Measurements from ENCODE around the gene CSTF3.
"Not testable (repeated sequence)": the region's sequence is repeated elsewhere in the genome, so short reads cannot be mapped to it uniquely, and the experiment has no call there.

CSTF3 gene

DNA sequence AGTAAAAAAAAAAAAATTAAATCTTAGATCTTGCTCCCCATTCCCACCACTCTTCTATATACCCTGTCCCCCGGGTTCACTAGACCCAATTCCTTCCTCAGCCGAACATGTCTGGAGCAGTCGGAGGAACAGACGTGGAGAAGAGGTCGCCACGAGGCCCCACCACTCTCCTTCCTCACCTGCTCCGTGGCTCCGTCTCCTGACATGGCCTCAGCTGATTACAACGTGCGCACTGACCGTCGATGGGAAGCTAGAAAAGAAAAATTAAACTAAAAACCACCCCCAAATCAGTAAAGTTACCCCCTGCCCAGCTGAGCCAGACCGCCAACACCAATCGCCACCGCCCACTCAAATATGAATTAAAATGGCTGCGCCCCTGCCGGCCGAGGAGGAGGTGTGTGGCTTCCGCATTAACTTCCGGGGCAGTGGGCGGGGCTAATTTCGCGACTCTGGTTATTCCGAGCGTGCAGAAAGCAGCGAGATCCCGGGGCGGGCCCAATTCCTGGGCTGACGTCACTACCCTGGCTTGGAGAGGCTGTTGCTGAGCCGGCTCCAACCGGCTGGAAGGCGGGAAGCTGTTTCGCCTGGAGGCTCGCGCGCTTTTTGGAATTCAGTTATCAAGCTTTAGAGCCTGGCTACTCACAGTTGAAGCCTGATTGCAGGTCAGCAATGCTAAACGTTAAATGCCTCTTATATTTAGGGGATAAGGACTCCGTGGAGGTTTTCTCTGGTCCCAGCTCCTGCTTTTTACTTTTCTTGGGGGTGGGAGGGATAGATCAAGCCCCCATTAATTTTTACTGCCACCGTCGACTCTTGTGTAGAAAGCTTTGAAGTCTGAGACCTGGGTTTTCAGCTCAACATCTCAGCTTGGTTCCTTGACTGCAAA lies at the start of gene CSTF3:
TSS of gene CSTF3 (minus strand) at position 361 of the 886 bp plus-strand sequence. CDS start at position 206, 155 bp downstream.
- DNase-seq (ENCODE audit: low read depth), result peak; percentile 97

DNA sequence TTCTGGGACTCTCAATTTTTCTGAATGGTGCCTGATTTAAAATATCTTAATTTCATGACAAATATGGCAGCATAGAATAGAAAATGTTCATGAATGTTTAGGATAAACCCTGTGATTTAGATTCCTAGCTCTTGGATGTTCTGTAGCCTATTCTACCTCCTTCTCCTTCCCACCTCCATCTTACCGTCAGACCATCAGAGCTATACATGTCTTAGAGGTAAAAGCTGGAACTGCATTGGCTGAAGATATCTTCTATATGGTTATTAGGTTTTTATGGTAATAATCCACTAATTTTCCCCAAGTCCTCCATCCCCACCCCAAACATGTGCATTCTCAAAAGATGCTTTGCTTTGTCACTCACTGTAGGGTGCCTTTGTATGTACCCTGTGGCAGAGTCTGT lies 46.9 kb upstream of the CSTF3 start:
- no peak for DNase-seq (ENCODE audit: low read depth)

DNA sequence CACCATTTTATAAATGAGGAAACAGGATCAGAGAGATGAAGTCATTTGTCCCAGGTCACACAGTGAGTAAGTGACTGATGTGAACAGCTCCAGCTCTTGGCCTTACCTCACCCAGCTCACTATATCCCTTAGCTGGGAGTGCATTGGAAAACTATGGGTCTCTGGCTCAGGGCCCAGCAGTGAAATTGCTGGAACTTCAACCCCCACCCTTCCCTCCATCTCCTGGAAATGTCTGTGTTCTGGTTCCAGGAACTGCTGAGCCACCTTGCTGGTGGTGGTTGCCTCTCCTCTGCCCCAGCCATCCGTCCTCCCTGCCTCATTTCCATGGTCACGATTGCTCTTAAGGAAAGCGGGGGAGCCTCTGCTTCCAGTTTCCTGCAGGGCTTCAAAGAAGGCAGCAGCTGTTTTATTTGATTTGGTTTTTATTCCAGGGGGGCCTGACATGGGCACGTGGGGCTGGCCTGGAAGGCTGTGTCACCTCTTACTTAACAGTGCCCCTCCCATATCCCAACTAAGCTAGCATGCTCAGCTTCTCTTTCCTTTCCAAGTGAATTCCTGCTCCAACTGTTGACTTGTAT lies 46.2 kb upstream of the CSTF3 start:
- no peak for DNase-seq (ENCODE audit: low read depth)

DNA sequence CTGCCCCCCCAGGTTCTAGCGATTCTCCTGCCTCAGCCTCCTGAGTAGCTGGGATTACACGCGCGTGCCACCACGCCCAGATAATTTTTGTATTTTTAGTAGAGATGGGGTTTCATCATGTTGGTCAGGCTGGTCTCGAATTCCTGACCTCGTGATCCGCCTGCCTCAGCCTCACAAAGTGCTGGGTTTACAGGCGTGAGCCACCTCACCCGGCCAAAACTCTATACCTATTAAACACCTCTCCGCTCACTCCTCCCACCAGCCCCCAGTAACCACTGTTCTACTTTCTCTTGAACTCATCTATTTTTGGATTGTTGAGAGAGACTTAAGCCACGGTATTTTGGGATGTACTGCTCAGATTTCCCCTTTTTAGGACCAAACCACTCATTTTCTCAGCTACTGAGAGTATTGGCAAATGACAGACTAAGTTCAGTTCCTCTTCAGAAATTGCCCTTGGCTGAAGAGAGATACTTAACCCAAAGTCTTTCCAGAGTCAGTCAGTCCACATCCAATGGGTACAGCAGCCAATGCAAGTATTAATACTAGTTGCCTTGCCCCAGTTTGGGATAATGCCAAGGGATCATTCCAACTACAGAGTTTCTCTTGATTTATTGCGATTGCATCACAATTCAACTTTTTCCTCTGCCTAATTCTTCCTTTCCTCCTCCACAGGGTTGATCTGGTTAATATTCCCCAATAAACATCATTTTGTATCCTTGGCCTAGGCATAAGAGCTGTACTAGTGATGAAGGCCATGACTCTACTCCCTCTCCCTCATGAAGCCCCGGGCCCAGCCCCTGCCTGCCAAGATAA lies 36.8 kb upstream of the CSTF3 start:
- DNase-seq (ENCODE audit: low read depth), result peak; percentile 39

DNA sequence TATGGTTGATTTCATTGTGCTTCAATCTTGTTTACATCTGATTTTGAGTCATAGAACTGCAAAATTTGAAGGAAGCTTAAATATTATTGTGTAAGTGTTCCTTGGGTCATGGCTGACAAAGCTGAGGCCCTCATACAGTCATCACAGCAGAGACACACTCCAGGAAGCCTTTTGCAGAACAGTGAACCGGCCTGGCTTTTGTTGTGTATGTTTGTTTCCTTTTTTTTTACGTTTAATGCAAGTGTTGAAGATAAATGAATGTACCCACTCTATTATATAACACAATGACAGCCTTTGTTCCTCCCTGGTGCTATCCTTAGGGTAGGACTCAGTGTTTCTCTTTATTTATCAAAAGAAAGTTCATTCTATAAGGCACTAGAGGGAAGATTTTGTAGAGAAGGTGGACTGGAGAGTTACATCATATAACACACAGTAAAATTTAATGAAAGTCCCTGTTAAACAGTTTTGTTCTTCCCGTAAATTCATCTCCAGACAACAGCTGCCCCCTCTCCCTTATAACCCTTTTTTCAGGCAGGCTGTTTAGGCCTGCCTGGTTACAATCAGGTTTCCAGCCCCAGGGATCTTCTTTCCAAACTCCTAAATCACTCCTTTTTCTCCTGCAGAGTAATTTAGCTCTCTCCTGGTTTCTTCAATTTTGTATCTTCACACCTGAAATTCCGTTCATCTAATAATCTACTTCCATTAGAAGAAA lies 34.3 kb upstream of the CSTF3 start:
- no peak for DNase-seq (ENCODE audit: low read depth)

DNA sequence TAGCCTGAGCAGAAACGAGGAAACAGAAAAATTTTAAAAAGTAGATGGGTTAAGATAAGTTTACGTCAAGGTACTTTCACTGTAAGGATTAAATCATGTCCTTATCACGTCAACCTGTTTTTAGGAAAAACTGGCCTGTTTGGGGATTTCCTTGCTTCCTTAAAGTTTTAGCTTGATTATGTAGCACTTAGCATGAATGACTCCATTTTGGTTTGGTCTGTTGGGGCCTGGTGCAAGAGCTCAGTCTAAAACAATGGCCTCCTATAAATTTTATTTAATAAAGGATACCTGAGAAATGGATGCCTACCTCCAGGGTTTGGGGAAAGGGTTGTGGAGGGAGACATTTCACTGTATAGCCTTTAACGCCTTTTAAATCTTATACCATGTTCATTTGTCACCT lies 33.2 kb upstream of the CSTF3 start:
- DNase-seq (ENCODE audit: low read depth), result no peak

DNA sequence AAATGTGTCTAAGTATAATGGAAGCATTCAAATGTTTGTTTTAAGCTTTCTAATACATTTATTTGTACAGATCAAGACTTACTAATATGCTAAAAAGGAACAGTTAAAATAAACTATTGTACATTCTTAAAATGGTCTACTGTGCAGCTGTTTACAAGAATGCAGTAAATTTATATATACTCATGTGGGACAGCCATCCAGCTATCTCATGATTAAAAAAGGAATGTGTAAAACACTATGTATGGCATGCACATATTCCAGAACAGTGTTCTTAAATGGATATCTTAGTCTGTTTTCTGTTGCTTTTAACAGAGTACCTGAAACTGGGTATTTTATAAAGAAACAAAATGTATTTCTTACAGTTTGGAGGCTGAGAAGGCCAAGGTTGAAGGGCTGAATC lies 30.2 kb upstream of the CSTF3 start:
- no peak for DNase-seq (ENCODE audit: low read depth)

DNA sequence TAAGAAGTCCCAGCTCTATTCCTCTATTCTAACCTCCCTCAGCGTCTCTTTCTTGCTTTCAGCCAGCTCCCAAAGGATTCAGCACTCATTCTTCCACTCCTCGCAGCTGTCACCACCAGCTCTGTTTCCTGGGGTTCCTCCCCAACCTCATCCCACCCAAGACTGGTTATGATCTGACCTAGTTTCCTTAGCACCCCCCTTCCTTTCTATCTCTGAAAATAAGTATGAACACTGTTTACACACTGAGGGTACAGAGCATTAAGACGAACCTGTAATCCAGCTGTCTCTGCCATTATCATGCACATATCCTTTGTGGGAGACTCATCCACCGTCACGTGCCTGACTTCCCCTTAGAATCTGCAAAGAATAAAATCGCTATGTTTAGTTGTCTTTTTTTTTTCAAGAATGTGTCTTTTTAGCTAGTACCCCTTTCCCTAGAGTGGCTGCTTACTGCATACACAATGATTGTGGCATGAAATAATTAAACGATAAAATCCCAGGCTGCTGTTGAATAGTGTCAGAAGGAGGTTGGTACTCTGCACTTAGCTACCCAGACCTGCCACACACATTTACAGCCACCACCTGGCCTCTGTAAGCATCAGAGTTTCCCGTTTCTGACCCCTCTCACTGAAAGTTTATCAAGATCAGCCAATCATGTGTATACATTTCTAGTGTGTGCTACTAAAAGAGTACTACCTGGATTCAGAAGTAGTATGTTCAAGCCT lies 26.9 kb upstream of the CSTF3 start:
- no peak for DNase-seq (ENCODE audit: low read depth)

DNA sequence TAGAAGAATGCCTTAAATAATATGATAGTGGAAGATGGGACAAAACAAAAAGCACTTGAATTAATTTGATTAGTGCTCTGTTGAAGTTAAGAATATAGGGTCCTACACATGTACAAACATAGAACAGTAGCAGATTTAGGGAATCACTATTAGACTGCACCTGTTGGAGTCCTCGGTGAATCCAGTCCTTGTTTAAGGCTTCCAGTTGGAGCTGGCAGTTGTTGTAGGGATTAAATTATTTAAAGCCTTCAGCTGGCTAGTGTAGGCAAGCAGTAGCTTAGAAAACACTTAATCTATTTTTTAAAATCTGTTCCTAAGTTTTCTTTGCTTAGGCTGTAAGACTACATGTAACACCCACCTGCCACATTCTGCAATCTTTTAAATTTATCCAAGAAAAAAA lies 24.5 kb upstream of the CSTF3 start:
- no peak for DNase-seq (ENCODE audit: low read depth)

DNA sequence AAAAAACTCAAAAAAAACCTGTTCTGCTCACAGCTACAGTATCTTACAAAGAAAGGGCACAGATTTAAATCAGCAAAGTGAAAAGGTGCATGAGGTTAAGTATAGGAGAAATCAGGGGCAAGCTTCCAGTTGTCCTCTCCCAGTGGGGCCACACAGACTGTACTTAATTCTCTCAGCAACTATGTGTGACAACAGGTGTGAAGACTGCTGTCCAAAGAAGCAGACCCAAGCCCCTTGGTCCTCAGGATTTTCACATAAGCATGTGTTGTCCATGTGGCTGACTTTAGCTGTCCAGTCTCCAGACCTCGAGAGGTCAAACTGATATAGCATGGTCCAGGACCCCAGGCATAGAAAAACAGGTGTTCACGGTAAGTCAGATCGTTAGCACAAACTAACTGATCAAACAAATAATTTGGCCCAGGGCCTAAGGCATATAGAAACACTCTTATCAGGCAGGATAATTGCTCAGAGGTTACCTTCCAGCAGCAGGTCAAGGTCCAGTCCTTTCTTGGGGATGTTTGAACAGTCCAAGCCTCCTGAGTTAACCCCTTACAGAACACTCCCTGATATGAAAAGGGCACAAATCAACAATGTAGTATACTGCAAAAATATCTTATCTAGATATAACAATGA lies 21.1 kb upstream of the CSTF3 start:
- no peak for DNase-seq (ENCODE audit: low read depth)

DNA sequence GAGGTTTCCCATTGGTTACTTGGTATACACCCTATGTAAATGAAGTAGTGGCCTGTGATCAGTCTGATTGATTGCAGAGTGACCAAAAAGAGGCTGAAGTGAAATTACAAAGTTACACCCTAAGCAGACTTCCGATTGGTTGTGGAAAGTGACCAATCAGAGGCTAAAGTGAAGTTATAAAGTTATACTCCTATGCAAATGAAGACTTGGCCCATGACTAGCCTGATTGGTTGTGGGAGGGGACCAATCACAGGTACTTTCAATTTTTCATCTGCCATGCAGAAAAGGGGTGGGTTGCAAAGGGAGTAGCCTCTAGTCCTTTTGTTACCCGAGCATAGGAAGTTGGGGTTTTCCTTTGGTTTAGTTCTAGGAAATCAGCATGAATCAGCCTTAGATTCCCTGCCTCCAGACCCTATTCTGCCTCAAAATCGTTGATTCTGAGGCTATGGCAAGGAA lies 18.1 kb upstream of the CSTF3 start:
- DNase-seq (ENCODE audit: low read depth), result no peak

DNA sequence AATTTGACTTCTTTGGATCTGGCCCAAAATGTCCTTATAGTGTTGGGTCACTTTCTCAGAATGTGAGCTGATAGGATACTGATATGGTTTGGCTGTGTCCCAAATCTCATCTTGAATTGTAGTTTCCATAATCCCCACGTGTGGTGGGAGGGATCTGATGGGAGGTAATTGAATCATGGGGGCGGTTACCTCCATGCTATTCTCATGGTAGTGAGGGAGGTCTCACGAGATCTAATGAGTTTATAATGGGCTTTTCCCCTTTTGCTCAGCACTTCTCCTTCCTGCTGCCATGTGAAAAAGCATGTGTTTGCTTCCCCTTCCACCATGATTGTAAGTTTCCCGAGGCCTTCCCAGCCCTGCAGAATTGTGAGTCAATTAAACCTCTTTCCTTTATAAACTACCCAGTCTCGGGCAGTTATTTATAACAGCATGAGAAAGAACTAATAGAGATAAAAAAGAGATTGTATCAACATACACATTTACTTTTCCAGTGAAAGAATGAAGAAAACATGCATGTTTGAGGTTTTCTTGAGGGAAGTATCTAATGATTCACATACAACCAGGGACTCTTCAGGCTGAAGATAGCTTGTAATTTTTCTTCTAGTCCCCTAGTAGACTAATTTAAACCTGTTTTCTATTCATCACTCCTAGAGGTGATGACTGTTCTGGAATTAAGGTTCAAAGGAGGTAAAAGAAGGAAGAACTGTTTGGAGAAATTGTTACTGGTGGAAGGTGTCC lies 17.3 kb upstream of the CSTF3 start:
- DNase-seq (ENCODE audit: low read depth), result no peak

DNA sequence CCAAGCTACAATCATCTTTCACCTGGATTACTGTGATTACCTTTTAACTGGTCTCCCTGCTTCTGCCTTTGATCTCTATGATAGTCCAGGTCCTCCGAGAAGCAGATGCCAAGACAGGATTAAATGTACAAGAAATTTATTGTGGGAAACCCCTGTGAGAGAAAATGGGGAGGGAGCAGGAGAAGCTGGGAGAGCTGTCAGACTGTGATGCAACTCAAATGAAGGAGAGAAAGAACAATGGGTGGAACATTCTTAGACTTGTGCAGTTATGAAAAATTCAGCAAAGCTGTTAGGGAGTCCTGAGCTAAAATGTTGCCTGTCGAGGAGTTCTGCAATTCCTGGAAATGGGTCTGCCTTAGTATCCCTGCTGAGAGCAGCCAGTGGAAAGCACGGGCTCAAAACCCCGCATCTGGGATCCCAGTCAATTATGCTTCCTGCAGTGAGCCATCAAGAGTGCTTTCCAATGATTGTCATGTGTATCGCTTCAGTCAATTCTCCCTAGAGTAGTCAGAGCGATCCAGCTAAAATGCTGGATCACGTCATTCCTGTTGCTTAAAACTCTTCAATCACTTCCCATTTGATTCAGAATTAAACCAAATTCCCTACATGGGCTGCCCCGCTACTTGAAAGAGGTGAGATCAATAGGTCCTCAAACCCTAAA lies 16.5 kb upstream of the CSTF3 start:
- no peak for DNase-seq (ENCODE audit: low read depth)

DNA sequence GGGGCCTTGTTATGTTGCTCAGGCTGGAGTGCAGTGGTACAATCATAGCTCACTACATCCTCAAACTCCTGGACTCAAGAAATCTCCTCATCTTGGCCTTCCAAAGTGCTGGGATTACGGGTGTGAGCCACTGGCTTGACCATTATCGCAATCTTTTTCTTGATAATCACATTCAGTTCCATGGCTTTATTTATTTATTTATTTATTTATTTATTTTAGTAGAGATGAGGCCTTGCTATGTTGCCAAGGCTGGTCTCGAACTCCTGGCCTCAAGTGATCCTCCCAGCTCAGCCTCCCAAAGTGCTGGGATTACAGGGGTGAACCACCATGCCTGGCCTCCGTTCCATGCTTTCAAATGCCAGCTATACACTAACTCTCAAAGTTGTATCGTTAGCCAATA lies 15.5 kb upstream of the CSTF3 start:
- DNase-seq (ENCODE audit: low read depth), result not testable (repeated sequence)

DNA sequence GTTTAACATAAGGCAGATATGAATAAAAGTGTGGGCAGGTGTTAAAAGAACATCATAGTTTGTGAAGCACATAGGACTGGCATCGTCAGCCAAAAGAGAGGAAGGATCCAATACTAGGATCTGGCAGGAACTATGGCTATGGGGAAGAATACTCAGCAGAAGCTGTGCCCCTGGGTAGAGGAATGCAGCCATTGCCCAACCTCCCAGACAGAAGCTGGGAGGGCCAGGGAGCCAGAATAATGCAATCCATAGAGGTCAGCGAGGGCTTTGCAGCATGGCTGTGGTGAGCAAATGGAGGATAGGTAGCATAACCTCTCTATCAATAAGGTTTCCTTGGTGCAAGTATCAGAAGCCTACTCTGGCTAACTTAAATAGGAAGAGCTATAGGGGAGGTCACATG lies 11.7 kb upstream of the CSTF3 start:
- DNase-seq (ENCODE audit: low read depth), result no peak

DNA sequence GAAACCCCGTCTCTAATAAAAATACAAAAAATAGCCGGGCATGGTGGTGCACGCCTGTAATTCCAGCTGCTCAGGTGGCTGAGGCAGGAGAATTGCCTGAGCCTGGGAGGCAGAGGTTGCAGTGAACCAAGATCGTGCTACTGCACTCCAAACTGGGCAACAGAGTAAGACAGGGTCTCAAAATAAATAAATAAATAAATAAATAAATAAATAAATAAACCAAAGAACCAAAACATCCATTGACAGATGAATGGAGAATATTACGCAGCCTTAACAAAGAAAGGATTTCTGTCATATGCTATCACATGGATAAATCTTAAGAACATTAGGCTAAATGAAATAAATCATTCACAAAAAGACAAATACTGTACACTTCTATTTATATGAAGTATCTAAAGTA lies 11.1 kb upstream of the CSTF3 start:
- DNase-seq (ENCODE audit: low read depth), result no peak

DNA sequence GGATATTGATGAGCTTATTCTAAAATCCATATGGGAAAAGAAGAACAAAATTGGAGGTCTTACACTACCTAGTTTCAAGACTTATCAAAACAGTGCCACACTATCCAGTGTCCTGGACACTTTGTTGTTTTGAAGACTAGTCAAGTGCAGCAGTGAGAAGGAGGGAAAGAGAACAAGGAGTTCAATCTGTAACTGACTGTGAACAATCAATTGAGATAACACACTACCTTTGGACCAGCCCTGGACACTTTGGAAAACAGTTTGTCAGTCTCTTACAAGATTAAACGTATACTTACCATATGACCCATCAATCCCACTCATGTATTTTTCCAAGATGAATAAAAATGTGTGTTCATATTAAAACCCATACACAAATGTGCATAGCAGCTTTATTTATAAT lies 10.0 kb upstream of the CSTF3 start:
- no peak for DNase-seq (ENCODE audit: low read depth)

DNA sequence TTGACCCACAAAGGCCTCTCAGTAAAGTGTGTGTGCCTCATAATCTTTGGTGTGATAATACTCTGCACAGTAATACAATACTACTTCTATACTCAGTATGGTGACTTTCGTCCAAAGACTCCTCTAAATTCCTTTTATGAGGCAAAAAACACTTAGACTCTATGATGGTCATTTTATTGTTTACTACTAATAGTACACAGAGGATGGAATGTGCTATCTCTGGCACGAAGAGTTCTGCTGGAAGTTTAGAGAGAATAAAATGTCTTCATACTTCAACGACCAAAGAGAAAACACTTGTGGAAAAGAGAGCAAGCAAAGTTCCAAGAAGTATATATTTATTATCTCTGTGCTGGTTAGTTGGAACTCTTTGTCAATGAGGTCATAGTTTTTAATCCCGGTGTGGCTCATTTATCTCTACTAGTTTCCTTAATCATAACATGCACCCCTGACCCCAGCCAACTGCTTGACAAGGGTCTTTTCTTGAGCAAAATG lies 7.5 kb upstream of the CSTF3 start:
- DNase-seq (ENCODE audit: low read depth), result no peak

DNA sequence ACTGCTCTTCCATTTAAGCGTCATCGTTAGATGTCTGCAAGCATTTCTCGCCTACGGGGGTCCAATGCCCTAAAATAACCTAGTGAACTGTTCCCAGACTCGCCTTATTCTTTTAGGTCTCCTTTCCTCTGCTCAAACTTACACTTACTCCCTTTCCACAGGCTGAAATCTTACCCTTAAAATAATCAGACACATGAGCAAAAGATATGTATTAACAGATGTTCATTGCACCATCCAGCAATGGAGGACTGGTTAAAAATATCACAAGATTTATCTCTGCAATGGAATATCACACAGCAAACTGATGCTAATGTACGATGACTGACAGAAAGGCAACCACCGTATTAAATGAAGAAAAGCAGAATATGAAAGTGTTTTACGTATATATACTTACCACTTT lies 1.6 kb upstream of the CSTF3 start:
- DNase-seq (ENCODE audit: low read depth), result no peak

DNA sequence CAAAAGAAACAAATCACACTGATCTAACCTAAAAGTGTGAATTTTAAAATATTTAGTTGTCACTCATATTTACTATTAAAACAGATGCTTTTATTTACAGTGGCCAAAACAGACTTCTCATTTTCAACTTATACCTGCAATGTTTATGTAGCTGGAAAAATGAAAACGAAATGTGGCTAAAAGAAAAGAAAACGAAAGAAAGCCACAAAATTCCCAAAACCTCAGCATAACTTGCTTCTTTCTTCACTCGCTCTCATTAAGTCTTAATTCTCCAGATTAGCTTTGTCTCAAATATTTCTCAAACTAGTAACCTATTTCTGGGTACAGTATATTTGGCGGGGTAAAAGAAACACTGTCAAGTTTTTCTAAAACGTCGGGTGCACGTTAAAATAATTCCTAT lies 693 bp downstream of the CSTF3 start:
- DNase-seq (ENCODE audit: low read depth), result no peak

All from fibroblast of the conjunctiva (primary cell).